Activated CD8-positive, alpha-beta T cell treated with anti-CD3 and anti-CD28 coated beads, Interleukin-2, amount 10 ng/mL, durations not matched to agents 7 days and 5 days (primary cell): ENCODE data around the gene AADACL4. TPM values are rescaled to one million over a fixed set of nuclear protein-coding genes. Genes with fewer than 3 reads are reported as not detected.
A peak's percentile ranks its signal among the peaks of the same experiment; 100 is the strongest.

Experiments used
- ATAC-seq: fragments of 150-1000 bp; cut with Tn5 transposase; one replicate; pipeline ENCODE4 v1.10.0; 2021; ENCODE audit warnings: moderate library complexity
- CTCF ChIA-PET: fragments of 350-600 bp; sonication (Branson Sonifier 250); formaldehyde crosslinking; loops from one replicate; lab custom pipeline; 2021; ENCODE audit warnings: antibody characterized with exemption; lab: Charles Lee
- POLR2A ChIA-PET: fragments of 350-600 bp; sonication (Branson Sonifier 250); formaldehyde crosslinking; loops from one replicate; lab custom pipeline; 2021; ENCODE audit warnings: antibody characterized with exemption; lab: Charles Lee
- DNase-seq: peaks from one replicate; pipeline ENCODE4 v3.0.0-alpha.2; 2020
- H3K27ac Mint-ChIP-seq: one replicate; pipeline ENCODE4 v1.8.0; 2021; ENCODE audit warnings: mild to moderate bottlenecking, mixed read lengths
- H3K27me3 Mint-ChIP-seq: one replicate; pipeline ENCODE4 v1.8.0; 2021; ENCODE audit warnings: low read depth, mixed read lengths
- H3K36me3 Mint-ChIP-seq: one replicate; pipeline ENCODE4 v1.8.0; 2021; ENCODE audit warnings: low read depth, mixed read lengths
- H3K4me1 Mint-ChIP-seq: one replicate; pipeline ENCODE4 v1.8.0; 2021; ENCODE audit warnings: low read depth, mixed read lengths
- H3K4me3 Mint-ChIP-seq: one replicate; pipeline ENCODE4 v1.8.0; 2021; ENCODE audit warnings: mild to moderate bottlenecking, mixed read lengths
- H3K9me3 Mint-ChIP-seq: one replicate; pipeline ENCODE4 v1.8.0; 2022; ENCODE audit warnings: mixed read lengths; ENCODE audit not compliant: insufficient read depth
- total RNA-seq, 2 experiments: library from RNA; stranded (reverse); gene quantifications; one replicate each; pipeline ENCODE4 v1.2.3, GENCODE V29; 2021

The AADACL4 gene
- total RNA-seq, 2 experiments from 2014 or later = not detected

GRCh38 chr1:12619792-12620487, 23.9 kb upstream of the AADACL4 start:
- peak; percentile 41 for ATAC-seq
- Mint-ChIP-seq H3K27me3 (no peaks in the 10 kb centered on the region), H3K27ac (peak overlapping the region; percentile 83), H3K4me1 (peaks cover 46% of the 10 kb centered on the region), H3K9me3 (no peaks in the 10 kb centered on the region), H3K36me3 (peaks cover 28% of the 10 kb centered on the region), H3K4me3 (peak overlapping the region; percentile 99)
- peak; percentile 86 for DNase-seq
- CTCF ChIA-PET = interaction anchor here (0.7 to 7.6 kb wide), 32 partner anchors 11 to 495 kb away, joined by 3 to 103 read pairs (median 6); no protein-coding TSS in a partner anchor
- POLR2A ChIA-PET = interaction anchor here (0.6 to 4.8 kb wide), 7 partner anchors 69 to 274 kb away, joined by 3 to 55 read pairs (median 3); no protein-coding TSS in a partner anchor

- Mint-ChIP-seq H3K9me3 (no peaks in the 10 kb centered on the region), H3K27me3 (no peaks in the 10 kb centered on the region), H3K36me3 (peaks cover 23% of the 10 kb centered on the region), H3K27ac (peak overlapping the region; percentile 83), H3K4me3 (peak overlapping the region; percentile 99), H3K4me1 (peaks cover 41% of the 10 kb centered on the region)
- ATAC-seq (no peak), DNase-seq (peak; percentile 72)
- ChIA-PET POLR2A (interaction anchor here (0.6 to 1.2 kb wide), 4 partner anchors 109 to 983 kb away, joined by 3 to 4 read pairs (median 3); no protein-coding TSS in a partner anchor), CTCF (interaction anchor here (0.7 to 7.6 kb wide), 26 partner anchors 10 to 376 kb away, joined by 3 to 103 read pairs (median 6); no protein-coding TSS in a partner anchor)
Measured at GRCh38 chr1:12620488-12620865, 23.4 kb upstream of the AADACL4 start.

GRCh38 chr1:12620931-12621330, 23.0 kb upstream of the AADACL4 start:
- Mint-ChIP-seq H3K27ac (peak overlapping the region; percentile 83), H3K9me3 (no peaks in the 10 kb centered on the region), H3K4me3 (peak overlapping the region; percentile 99), H3K4me1 (peaks cover 37% of the 10 kb centered on the region), H3K27me3 (no peaks in the 10 kb centered on the region), H3K36me3 (peaks cover 18% of the 10 kb centered on the region)
- ATAC-seq (no peak), DNase-seq (no peak)
- CTCF ChIA-PET = interaction anchor here (0.7 to 7.6 kb wide), 23 partner anchors 10 to 496 kb away, joined by 3 to 103 read pairs (median 8); no protein-coding TSS in a partner anchor
- POLR2A ChIA-PET = interaction anchor here (0.6 to 1.2 kb wide), 4 partner anchors 110 to 984 kb away, joined by 3 to 4 read pairs (median 3); no protein-coding TSS in a partner anchor

- POLR2A ChIA-PET = no interaction called here
- Mint-ChIP-seq H3K4me3 (no peak overlapping the region), H3K4me1 (peaks cover 37% of the 10 kb centered on the region), H3K27ac (no peak overlapping the region), H3K27me3 (no peaks in the 10 kb centered on the region), H3K36me3 (peaks cover 12% of the 10 kb centered on the region), H3K9me3 (no peaks in the 10 kb centered on the region)
- CTCF ChIA-PET = interaction anchor here (1.1 to 7.6 kb wide), 13 partner anchors 9 to 497 kb away, joined by 4 to 103 read pairs (median 20); no protein-coding TSS in a partner anchor
- ATAC-seq (no peak), DNase-seq (no peak)
Measured at GRCh38 chr1:12621346-12622335, 22.2 kb upstream of the AADACL4 start.

- CTCF ChIA-PET = interaction anchor here (1.5 to 7.6 kb wide), 4 partner anchors 20 to 350 kb away, joined by 4 to 103 read pairs (median 41); no protein-coding TSS in a partner anchor
- Mint-ChIP-seq H3K27me3 (no peaks in the 10 kb centered on the region), H3K27ac (no peak overlapping the region), H3K4me1 (peaks cover 43% of the 10 kb centered on the region), H3K36me3 (peaks cover 7% of the 10 kb centered on the region), H3K4me3 (no peak overlapping the region), H3K9me3 (no peaks in the 10 kb centered on the region)
- POLR2A ChIA-PET = no interaction called here
- DNase-seq (no peak), ATAC-seq (no peak)
Measured at GRCh38 chr1:12622506-12622905, 21.4 kb upstream of the AADACL4 start.

- Mint-ChIP-seq H3K4me3 (no peak overlapping the region), H3K36me3 (peaks cover 4% of the 10 kb centered on the region), H3K27me3 (peaks cover 5% of the 10 kb centered on the region), H3K4me1 (peaks cover 30% of the 10 kb centered on the region), H3K27ac (no peak overlapping the region), H3K9me3 (no peaks in the 10 kb centered on the region)
- ATAC-seq (no peak), DNase-seq (no peak)
- CTCF ChIA-PET = interaction anchor here (1.5 kb wide), 1 partner anchor 27 kb away, joined by 3 read pairs; no protein-coding TSS in a partner anchor
- POLR2A ChIA-PET = no interaction called here
Measured at GRCh38 chr1:12625276-12625675, 18.6 kb upstream of the AADACL4 start.

- H3K27ac Mint-ChIP-seq = no peak overlapping the region
- no peak for ATAC-seq
- ChIA-PET POLR2A (no interaction called here), CTCF (interaction anchor here (0.6 to 1.0 kb wide), 2 partner anchors 32 to 355 kb away, joined by 3 read pairs; no protein-coding TSS in a partner anchor)
- no peaks in the 10 kb centered on the region for H3K9me3 Mint-ChIP-seq
- H3K4me1 Mint-ChIP-seq = peaks cover 21% of the 10 kb centered on the region
- no peak for DNase-seq
- no peak overlapping the region for H3K4me3 Mint-ChIP-seq
- peaks cover 5% of the 10 kb centered on the region for H3K27me3 Mint-ChIP-seq
- H3K36me3 Mint-ChIP-seq = peaks cover 3% of the 10 kb centered on the region
Measured at GRCh38 chr1:12626888-12627287, 17.0 kb upstream of the AADACL4 start.

GRCh38 chr1:12627296-12627695, 16.6 kb upstream of the AADACL4 start:
- Mint-ChIP-seq H3K4me3 (no peak overlapping the region), H3K27me3 (peaks cover 5% of the 10 kb centered on the region), H3K27ac (no peak overlapping the region), H3K9me3 (no peaks in the 10 kb centered on the region), H3K36me3 (no peaks in the 10 kb centered on the region), H3K4me1 (peaks cover 19% of the 10 kb centered on the region)
- DNase-seq = no peak
- POLR2A ChIA-PET = no interaction called here
- no peak for ATAC-seq
- CTCF ChIA-PET = interaction anchor here (1.0 kb wide), 1 partner anchor 31 kb away, joined by 3 read pairs; no protein-coding TSS in a partner anchor

GRCh38 chr1:12629511-12629956, 14.4 kb upstream of the AADACL4 start:
- Mint-ChIP-seq H3K4me3 (no peak overlapping the region), H3K4me1 (peaks cover 27% of the 10 kb centered on the region), H3K27me3 (peaks cover 5% of the 10 kb centered on the region), H3K27ac (no peak overlapping the region), H3K9me3 (no peaks in the 10 kb centered on the region), H3K36me3 (no peaks in the 10 kb centered on the region)
- POLR2A ChIA-PET = interaction anchor here (0.6 to 1.1 kb wide), 2 partner anchors 11 to 22 kb away, joined by 3 read pairs; no protein-coding TSS in a partner anchor
- ATAC-seq = no peak
- no peak for DNase-seq
- CTCF ChIA-PET = interaction anchor here (0.7 to 3.1 kb wide), 2 partner anchors 10 to 30 kb away, joined by 3 to 22 read pairs; no protein-coding TSS in a partner anchor

- ChIA-PET CTCF (interaction anchor here (0.7 to 3.1 kb wide), 3 partner anchors 10 to 29 kb away, joined by 3 to 22 read pairs (median 4); no protein-coding TSS in a partner anchor), POLR2A (interaction anchor here (1.1 kb wide), 1 partner anchor 11 kb away, joined by 3 read pairs; no protein-coding TSS in a partner anchor)
- DNase-seq = no peak
- peaks cover 29% of the 10 kb centered on the region for H3K4me1 Mint-ChIP-seq
- H3K9me3 Mint-ChIP-seq = no peaks in the 10 kb centered on the region
- no peak overlapping the region for H3K27ac Mint-ChIP-seq
- H3K4me3 Mint-ChIP-seq = no peak overlapping the region
- peaks cover 5% of the 10 kb centered on the region for H3K27me3 Mint-ChIP-seq
- ATAC-seq = no peak
- H3K36me3 Mint-ChIP-seq = no peaks in the 10 kb centered on the region
Measured at GRCh38 chr1:12629985-12630760, 13.7 kb upstream of the AADACL4 start.
